GM12892 (cell line): ENCODE results near the gene CPT1B.

Experiments
- POLR2A ChIP-seq: IDR thresholded peaks from 2 replicates; pipeline ENCODE4 v1.6.1; 2011; ENCODE audit warnings: low read depth, low read length, control low read depth
- POLR2AphosphoS5 ChIP-seq: IDR thresholded peaks from 2 replicates; pipeline ENCODE4 v1.6.1; 2011; ENCODE audit warnings: low read depth, low read length, control low read depth

GRCh38 chr22:50572965-50573364, 5.3 kb downstream of the CPT1B start:
- TF ChIP-seq POLR2A (no peak), POLR2AphosphoS5 (no peak)
